IMR-90 (cell line): ENCODE results near the gene CAMKMT.

ENCODE experiments used
- BHLHE40 ChIP-seq: fragments of 150-350 bp; IDR thresholded peaks from 2 replicates; pipeline ENCODE4 v1.6.1; 2016; ENCODE audit warnings: mild to moderate bottlenecking, low read depth, low read length
- CEBPB ChIP-seq: IDR thresholded peaks from 2 replicates; pipeline ENCODE4 v1.6.1; 2012; ENCODE audit warnings: low read depth, low read length, improper control_type of control experiment
- CHD1 ChIP-seq: IDR thresholded peaks from 2 replicates; pipeline ENCODE4 v1.6.1; 2012; ENCODE audit warnings: low read depth, low read length, improper control_type of control experiment
- CTCF ChIP-seq: conservative IDR thresholded peaks from 2 replicates; pipeline ENCODE4 v1.5.1; 2012; ENCODE audit warnings: mild to moderate bottlenecking, low read depth, low read length, improper control_type of control experiment
- ELK1 ChIP-seq: fragments of 150-350 bp; IDR thresholded peaks from 2 replicates; pipeline ENCODE4 v1.6.1; 2016; ENCODE audit warnings: low read depth, mild to moderate bottlenecking, low read length, moderate library complexity, borderline replicate concordance
- FOS ChIP-seq: fragments of 150-350 bp; IDR thresholded peaks from 2 replicates; pipeline ENCODE4 v1.6.1; 2016; ENCODE audit warnings: low read depth, low read length
- MAZ ChIP-seq: IDR thresholded peaks from 2 replicates; pipeline ENCODE4 v1.6.1; 2012; ENCODE audit warnings: low read depth, mild to moderate bottlenecking, low read length, improper control_type of control experiment, moderate library complexity, borderline replicate concordance
- POLR2A ChIP-seq: IDR thresholded peaks from 2 replicates; pipeline ENCODE4 v1.6.1; 2012; ENCODE audit warnings: mild to moderate bottlenecking, low read depth, low read length
- RCOR1 ChIP-seq: IDR thresholded peaks from 2 replicates; pipeline ENCODE4 v1.6.1; 2012; ENCODE audit warnings: mild to moderate bottlenecking, low read length, improper control_type of control experiment; ENCODE audit not compliant: insufficient replicate concordance
- RFX5 ChIP-seq: IDR thresholded peaks from 2 replicates; pipeline ENCODE4 v1.8.0; 2012; ENCODE audit warnings: low read depth, mild to moderate bottlenecking, low read length, moderate library complexity

- TF ChIP-seq CTCF (no peak), CHD1 (no peak), POLR2A (no peak), RFX5 (no peak), BHLHE40 (no peak), FOS (no peak), CEBPB (no peak), MAZ (no peak), RCOR1 (no peak), ELK1 (no peak)
Measured at GRCh38 chr2:44746856-44747615, 385.3 kb downstream of the CAMKMT start.
